VCaP (cell line): ENCODE measurements around the gene SHISAL2A.

Experiments
- H3K27ac ChIP-seq: fragments of 450-650 bp; 2 replicates; pipeline ENCODE4 v1.5.1; 2017
- CTCF ChIP-seq: fragments of 450-650 bp; conservative IDR thresholded peaks from 2 replicates; pipeline ENCODE4 v1.5.1; 2017; ENCODE audit warnings: mild to moderate bottlenecking, moderate library complexity

SHISAL2A gene

DNA sequence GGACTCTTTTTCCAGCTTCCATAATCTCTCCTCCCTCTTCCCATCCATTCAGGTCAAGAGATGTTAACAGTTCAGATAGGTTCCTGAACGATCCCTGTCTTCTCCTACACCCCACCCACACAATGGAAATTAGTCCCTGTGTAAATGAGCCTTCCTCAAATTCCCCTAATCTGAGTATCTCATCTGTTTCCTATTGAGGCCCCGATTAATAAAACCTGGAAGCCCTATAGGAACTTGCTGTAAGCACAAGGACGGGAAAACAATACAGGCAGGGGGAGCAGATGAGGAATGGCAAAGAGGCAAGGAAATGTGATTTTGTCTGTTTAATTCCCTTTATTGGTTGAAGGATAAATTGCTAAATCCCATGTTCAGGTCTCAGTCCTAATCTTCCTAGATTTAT lies 37.9 kb upstream of the SHISAL2A start:
- no peak overlapping the region for H3K27ac ChIP-seq

DNA sequence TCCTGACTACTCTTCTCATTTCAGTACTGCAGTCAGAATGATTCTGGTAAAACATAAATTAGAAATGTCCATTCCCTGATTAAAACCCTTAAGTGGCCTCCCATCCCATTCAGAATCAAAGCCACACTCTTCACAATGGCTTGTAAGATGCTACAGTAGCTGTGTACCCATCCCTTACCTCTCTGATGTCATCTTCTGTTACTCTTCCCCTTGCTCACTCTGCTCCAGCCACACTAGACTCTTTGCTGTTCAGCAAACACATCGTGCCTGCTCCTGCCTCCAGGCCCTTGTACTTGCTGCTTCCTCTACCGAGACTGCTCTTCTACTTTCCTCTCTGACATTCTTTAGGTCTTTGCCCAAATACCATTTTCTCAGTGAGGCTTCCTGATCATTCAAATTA lies 35.1 kb upstream of the SHISAL2A start:
- H3K27ac ChIP-seq = no peak overlapping the region
- TF ChIP-seq CTCF = no peak

More for the DNA sequence above, 37.9 kb upstream of the SHISAL2A start:
- no peak for TF ChIP-seq CTCF

DNA sequence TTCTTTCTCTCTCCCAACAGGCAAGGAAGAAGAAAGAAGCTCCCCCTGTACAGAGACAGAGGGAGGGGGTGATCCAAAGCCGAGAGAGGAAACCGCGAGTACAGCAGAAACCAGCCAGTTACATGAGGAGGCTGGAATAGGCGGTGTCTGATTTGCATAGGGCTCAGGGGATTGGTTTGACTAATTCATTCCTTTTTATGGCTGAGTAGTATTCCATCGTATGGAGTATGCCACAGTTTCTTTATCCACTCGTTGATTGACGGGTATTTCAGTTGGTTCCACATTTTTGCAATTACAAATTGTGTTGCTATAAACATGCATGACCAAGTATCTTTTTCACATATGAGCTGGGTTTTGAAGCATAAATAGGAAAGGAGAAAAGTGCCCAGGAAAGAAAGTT lies 34.2 kb upstream of the SHISAL2A start:
- H3K27ac ChIP-seq = no peak overlapping the region
- no peak for TF ChIP-seq CTCF

- no peak overlapping the region for H3K27ac ChIP-seq
- TF ChIP-seq CTCF = no peak
These were observed 33.7 kb upstream of the SHISAL2A start for GRCh38 chr1:52599236-52599635.

- no peak for TF ChIP-seq CTCF
- no peak overlapping the region for H3K27ac ChIP-seq
These were observed 32.3 kb upstream of the SHISAL2A start for GRCh38 chr1:52600533-52601179.

GRCh38 chr1:52601519-52601918 lies 31.4 kb upstream of the SHISAL2A start:
- no peak for TF ChIP-seq CTCF
- no peak overlapping the region for H3K27ac ChIP-seq

GRCh38 chr1:52601991-52602855 lies 30.7 kb upstream of the SHISAL2A start, which contains the start of gene GPX7:
GPX7 (plus strand) TSS chr1:52602371; CDS start chr1:52602410, 39 bp downstream.
- no peak for TF ChIP-seq CTCF
- peak within 1 kb of the TSS; percentile 37; the same call in 1 of the 2 replicates for H3K27ac ChIP-seq
